ENCODE results near the gene TLR10.

- TF ChIP-seq CTCF (IDR thresholded peaks at IDR 0.05 in 4 of 5, conservative IDR thresholded peaks at IDR 0.05 in 1 of 5) (no peak), POLR2A (IDR thresholded peaks at IDR 0.05) (no peak)
Observed at GRCh38 chr4:38781854-38782261, 932 bp downstream of the TLR10 start.
